HepG2 (cell line): Measurements from ENCODE around the gene MXRA8. TPM values are rescaled to one million over a fixed set of nuclear protein-coding genes. Genes with fewer than 3 reads are reported as not detected.

Experiments
- DNMT1 ChIP-seq: sonication (generic); formaldehyde crosslinking; IDR thresholded peaks from 2 replicates; pipeline ENCODE4 v1.5.1; 2020; ENCODE audit warnings: mild to moderate bottlenecking, missing genetic modification reagents
- EEA1 ChIP-seq: sonication (generic); formaldehyde crosslinking; IDR thresholded peaks from 2 replicates; pipeline ENCODE4 v1.5.1; 2020; ENCODE audit warnings: mild to moderate bottlenecking, missing genetic modification reagents, borderline replicate concordance
- ETV6 ChIP-seq: sonication (generic); formaldehyde crosslinking; conservative IDR thresholded peaks from 2 replicates; pipeline ENCODE4 v1.4.0; 2020; ENCODE audit warnings: missing genetic modification reagents
- FOXO4 ChIP-seq: sonication (generic); formaldehyde crosslinking; conservative IDR thresholded peaks from 2 replicates; pipeline ENCODE4 v1.8.1; 2023; ENCODE audit warnings: missing genetic modification reagents
- GTF2F1 ChIP-seq: fragments of 150-350 bp; IDR thresholded peaks from 2 replicates; pipeline ENCODE4 v1.6.1; 2014; ENCODE audit warnings: low read length
- HOXA7 ChIP-seq: sonication (generic); formaldehyde crosslinking; IDR thresholded peaks from 2 replicates; pipeline ENCODE4 v1.8.1; 2022; ENCODE audit warnings: mild to moderate bottlenecking, missing genetic modification reagents, moderate library complexity
- HOXA9 ChIP-seq: sonication (generic); formaldehyde crosslinking; IDR thresholded peaks from 2 replicates; pipeline ENCODE4 v1.8.1; 2022; ENCODE audit warnings: missing genetic modification reagents, mild to moderate bottlenecking, moderate library complexity, borderline replicate concordance
- KDM2A ChIP-seq: sonication (generic); formaldehyde crosslinking; IDR thresholded peaks from 2 replicates; pipeline ENCODE4 v1.4.0; 2020; ENCODE audit warnings: low read depth, missing genetic modification reagents, borderline replicate concordance
- REL ChIP-seq: sonication (generic); formaldehyde crosslinking; conservative IDR thresholded peaks from 2 replicates; pipeline ENCODE4 v1.8.0; 2022; ENCODE audit warnings: mild to moderate bottlenecking, missing genetic modification reagents, moderate library complexity
- SP140L ChIP-seq: sonication (generic); formaldehyde crosslinking; IDR thresholded peaks from 2 replicates; pipeline ENCODE4 v1.4.0; 2020; ENCODE audit warnings: missing genetic modification reagents, borderline replicate concordance
- ZNF382 ChIP-seq: sonication (generic); formaldehyde crosslinking; IDR thresholded peaks from 2 replicates; pipeline ENCODE4 v1.5.0; 2020; ENCODE audit warnings: missing genetic modification reagents, mild to moderate bottlenecking, borderline replicate concordance
- ZNF569 ChIP-seq: sonication (generic); formaldehyde crosslinking; IDR thresholded peaks from 2 replicates; pipeline ENCODE4 v1.5.0; 2020; ENCODE audit warnings: mild to moderate bottlenecking, missing genetic modification reagents, moderate library complexity, borderline replicate concordance
- ZNF720 ChIP-seq: sonication (generic); formaldehyde crosslinking; IDR thresholded peaks from 2 replicates; pipeline ENCODE4 v1.4.0; 2020; ENCODE audit warnings: missing genetic modification reagents
- ZNF768 ChIP-seq: sonication (generic); formaldehyde crosslinking; IDR thresholded peaks from 2 replicates; pipeline ENCODE4 v1.4.0; 2020; ENCODE audit warnings: missing genetic modification reagents
- ZNF776 ChIP-seq: sonication (generic); formaldehyde crosslinking; IDR thresholded peaks from 2 replicates; pipeline ENCODE4 v1.4.0; 2020; ENCODE audit warnings: mild to moderate bottlenecking, missing genetic modification reagents
- polyA plus RNA-seq, 8 experiments: library from polyadenylated mRNA; depleted of rRNA in 3 of 8; stranded (reverse) in 7 of 8; unstranded in 1 of 8; fragments of >200 nt; fragmentation: Illumina TruSeq in 4 of 8; extraction: Trizol in 4 of 8; gene quantifications; 2 replicates each; pipeline versions ENCODE4 v1.2.1 to v1.2.3, GENCODE V29; 2011 to 2016; ENCODE audit warnings: low read depth in 4 of 8, missing spikeins in 1 of 8, mixed read lengths in 1 of 8; ENCODE audit not compliant: insufficient read depth in 1 of 8
- total RNA-seq, 5 experiments: library from RNA; depleted of rRNA; stranded (reverse); fragments of >200 nt; fragmentation: Illumina TruSeq; extraction: Trizol; gene quantifications; 2 replicates each; pipeline ENCODE4 v1.2.3, GENCODE V29; 2016; ENCODE audit warnings: low read depth in 1 of 5
- TF ChIP-seq, protein P1 (sequence below): sonication (generic); formaldehyde crosslinking; IDR thresholded peaks from 2 replicates; pipeline ENCODE4 v1.4.0; 2020; ENCODE audit warnings: mild to moderate bottlenecking, missing genetic modification reagents
- TF ChIP-seq, protein P2 (sequence below): sonication (generic); formaldehyde crosslinking; IDR thresholded peaks from 2 replicates; pipeline ENCODE4 v1.9.0; 2022; ENCODE audit warnings: low read depth, missing genetic modification reagents
- TF ChIP-seq, protein P3 (sequence below): sonication (generic); formaldehyde crosslinking; IDR thresholded peaks from 2 replicates; pipeline ENCODE4; 2020; ENCODE audit warnings: missing genetic modification reagents, mild to moderate bottlenecking, borderline replicate concordance
- TF ChIP-seq, protein P4 (sequence below): sonication (generic); formaldehyde crosslinking; IDR thresholded peaks from 2 replicates; pipeline ENCODE4 v1.8.0; 2022; ENCODE audit warnings: mild to moderate bottlenecking, missing genetic modification reagents, moderate library complexity

Gene MXRA8
- total and polyA plus RNA-seq, 2 of the 13 experiments (the other 11 are each of a cell fraction or from before 2014, with no cell fraction given) = 19.8 to 44.8 TPM

DNA sequence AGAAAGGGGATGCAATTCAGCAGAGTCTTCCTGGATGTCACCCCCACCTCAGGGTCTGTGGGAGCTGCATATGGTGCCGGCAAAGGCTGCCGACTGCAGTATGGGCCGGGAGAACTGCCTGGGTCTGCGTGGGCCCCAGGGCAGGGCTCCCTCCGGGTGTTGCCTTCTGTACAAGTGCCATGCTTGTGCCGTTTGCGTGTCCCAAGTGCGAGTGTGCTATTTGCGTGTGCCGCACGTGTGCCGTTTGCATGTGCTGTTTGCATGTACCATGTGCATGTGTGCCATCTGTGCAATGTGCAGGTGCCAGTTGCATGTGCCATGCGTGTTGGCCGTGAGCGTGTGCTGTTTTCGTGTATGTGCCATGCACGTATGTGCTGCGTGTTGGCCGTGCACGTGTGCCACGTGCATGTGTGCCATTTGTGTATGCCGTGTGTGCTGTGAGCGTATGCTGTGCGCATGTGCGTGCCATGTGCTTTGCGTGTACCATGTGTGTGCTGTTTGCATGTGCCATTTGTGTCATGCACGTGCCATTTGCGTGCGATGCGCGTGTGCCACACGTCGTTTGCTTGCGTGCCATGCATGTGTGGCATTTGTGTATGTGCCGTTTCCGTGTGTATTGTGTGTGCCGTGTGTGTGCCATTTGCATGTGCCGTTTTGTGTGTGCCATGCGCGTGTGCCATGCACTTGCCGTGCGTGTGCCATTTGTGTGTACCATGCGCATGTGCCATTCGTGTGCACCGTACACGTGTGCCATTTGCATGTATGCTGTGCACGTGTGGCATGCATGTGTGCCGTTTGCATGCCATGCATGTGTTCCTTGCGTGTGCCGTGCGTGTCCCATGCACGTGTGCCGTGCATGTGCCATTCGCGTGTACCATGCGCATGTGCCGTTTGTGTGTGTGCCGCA lies 28.8 kb downstream of the MXRA8 start (continued):
- TF ChIP-seq, protein P1, sequence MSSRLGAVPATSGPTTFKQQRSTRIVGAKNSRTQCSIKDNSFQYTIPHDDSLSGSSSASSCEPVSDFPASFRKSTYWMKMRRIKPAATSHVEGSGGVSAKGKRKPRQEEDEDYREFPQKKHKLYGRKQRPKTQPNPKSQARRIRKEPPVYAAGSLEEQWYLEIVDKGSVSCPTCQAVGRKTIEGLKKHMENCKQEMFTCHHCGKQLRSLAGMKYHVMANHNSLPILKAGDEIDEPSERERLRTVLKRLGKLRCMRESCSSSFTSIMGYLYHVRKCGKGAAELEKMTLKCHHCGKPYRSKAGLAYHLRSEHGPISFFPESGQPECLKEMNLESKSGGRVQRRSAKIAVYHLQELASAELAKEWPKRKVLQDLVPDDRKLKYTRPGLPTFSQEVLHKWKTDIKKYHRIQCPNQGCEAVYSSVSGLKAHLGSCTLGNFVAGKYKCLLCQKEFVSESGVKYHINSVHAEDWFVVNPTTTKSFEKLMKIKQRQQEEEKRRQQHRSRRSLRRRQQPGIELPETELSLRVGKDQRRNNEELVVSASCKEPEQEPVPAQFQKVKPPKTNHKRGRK (CRISPR knock-in tag) = 0 out of 2 replicates have a peak, but pooled peaks have one; percentile 39
- no peak for TF ChIP-seq SP140L (CRISPR knock-in tag)
- TF ChIP-seq EEA1 (CRISPR knock-in tag) = peak; percentile 71; the same call in 1 of the 2 replicates
- TF ChIP-seq REL = 0 out of 2 replicates have a peak, but pooled peaks have one; percentile 33
- TF ChIP-seq ZNF720 (CRISPR knock-in tag) = no peak
- TF ChIP-seq, protein P2, sequence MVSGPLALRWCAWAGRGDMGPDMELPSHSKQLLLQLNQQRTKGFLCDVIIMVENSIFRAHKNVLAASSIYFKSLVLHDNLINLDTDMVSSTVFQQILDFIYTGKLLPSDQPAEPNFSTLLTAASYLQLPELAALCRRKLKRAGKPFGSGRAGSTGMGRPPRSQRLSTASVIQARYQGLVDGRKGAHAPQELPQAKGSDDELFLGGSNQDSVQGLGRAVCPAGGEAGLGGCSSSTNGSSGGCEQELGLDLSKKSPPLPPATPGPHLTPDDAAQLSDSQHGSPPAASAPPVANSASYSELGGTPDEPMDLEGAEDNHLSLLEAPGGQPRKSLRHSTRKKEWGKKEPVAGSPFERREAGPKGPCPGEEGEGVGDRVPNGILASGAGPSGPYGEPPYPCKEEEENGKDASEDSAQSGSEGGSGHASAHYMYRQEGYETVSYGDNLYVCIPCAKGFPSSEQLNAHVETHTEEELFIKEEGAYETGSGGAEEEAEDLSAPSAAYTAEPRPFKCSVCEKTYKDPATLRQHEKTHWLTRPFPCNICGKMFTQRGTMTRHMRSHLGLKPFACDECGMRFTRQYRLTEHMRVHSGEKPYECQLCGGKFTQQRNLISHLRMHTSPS (CRISPR knock-in tag) = 0 out of 2 replicates have a peak, but pooled peaks have one; percentile 7
- TF ChIP-seq ZNF569 = no peak
- TF ChIP-seq ETV6 (CRISPR knock-in tag) = no peak
- TF ChIP-seq DNMT1 (CRISPR knock-in tag) = peak; percentile 86; the same call in 1 of the 2 replicates
- TF ChIP-seq, protein P3, sequence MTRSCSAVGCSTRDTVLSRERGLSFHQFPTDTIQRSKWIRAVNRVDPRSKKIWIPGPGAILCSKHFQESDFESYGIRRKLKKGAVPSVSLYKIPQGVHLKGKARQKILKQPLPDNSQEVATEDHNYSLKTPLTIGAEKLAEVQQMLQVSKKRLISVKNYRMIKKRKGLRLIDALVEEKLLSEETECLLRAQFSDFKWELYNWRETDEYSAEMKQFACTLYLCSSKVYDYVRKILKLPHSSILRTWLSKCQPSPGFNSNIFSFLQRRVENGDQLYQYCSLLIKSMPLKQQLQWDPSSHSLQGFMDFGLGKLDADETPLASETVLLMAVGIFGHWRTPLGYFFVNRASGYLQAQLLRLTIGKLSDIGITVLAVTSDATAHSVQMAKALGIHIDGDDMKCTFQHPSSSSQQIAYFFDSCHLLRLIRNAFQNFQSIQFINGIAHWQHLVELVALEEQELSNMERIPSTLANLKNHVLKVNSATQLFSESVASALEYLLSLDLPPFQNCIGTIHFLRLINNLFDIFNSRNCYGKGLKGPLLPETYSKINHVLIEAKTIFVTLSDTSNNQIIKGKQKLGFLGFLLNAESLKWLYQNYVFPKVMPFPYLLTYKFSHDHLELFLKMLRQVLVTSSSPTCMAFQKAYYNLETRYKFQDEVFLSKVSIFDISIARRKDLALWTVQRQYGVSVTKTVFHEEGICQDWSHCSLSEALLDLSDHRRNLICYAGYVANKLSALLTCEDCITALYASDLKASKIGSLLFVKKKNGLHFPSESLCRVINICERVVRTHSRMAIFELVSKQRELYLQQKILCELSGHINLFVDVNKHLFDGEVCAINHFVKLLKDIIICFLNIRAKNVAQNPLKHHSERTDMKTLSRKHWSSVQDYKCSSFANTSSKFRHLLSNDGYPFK (CRISPR knock-in tag) = 0 out of 2 replicates have a peak, but pooled peaks have one; percentile 3
- TF ChIP-seq HOXA7 = 0 out of 2 replicates have a peak, but pooled peaks have one; percentile 71
- TF ChIP-seq ZNF776 (CRISPR knock-in tag) = peak; percentile 59; the same call in 1 of the 2 replicates
- TF ChIP-seq FOXO4 (CRISPR knock-in tag) = no peak
- 0 out of 2 replicates have a peak, but pooled peaks have one; percentile 37 for TF ChIP-seq ZNF768 (CRISPR knock-in tag)
- TF ChIP-seq HOXA9 (CRISPR knock-in tag) = 0 out of 2 replicates have a peak, but pooled peaks have one; percentile 15
- TF ChIP-seq, protein P4, sequence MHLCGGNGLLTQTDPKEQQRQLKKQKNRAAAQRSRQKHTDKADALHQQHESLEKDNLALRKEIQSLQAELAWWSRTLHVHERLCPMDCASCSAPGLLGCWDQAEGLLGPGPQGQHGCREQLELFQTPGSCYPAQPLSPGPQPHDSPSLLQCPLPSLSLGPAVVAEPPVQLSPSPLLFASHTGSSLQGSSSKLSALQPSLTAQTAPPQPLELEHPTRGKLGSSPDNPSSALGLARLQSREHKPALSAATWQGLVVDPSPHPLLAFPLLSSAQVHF (CRISPR knock-in tag) = 0 out of 2 replicates have a peak, but pooled peaks have one; percentile 22
- TF ChIP-seq ZNF382 (CRISPR knock-in tag) = no peak
- peak; percentile 35 for TF ChIP-seq KDM2A (CRISPR knock-in tag)
- no peak for TF ChIP-seq GTF2F1
